ENCODE results near the gene VPS18. TPM values are rescaled to one million over a fixed set of nuclear protein-coding genes. Genes with fewer than 3 reads are reported as not detected.

VPS18 gene
- total RNA-seq, 1 donor from 2014 or later = 37.6 TPM

GRCh38 chr15:40942337-40942854, 48.1 kb downstream of the VPS18 start:
- H2AFZ ChIP-seq (ENCODE audit: low read depth, low read length) = peak overlapping the region; percentile 93
- peak overlapping the region; percentile 33 for H3K27ac ChIP-seq (ENCODE audit: low read depth, low read length)
- no peaks in the 10 kb centered on the region for H3K9me3 ChIP-seq (ENCODE audit: insufficient read depth, low read depth, low read length)
- peak overlapping the region; percentile 59 for H3K4me3 ChIP-seq (ENCODE audit: insufficient read depth, low read depth, low read length)
- H4K20me1 ChIP-seq (ENCODE audit: insufficient read depth, low read length) = no peaks in the 10 kb centered on the region
- no peaks in the 10 kb centered on the region for H3K79me2 ChIP-seq (ENCODE audit: insufficient read depth, low read length)
- Mint-ChIP-seq H3K36me3 (ENCODE audit: low read depth, unreplicated experiment) (no peaks in the 10 kb centered on the region), H3K27ac (ENCODE audit: unreplicated experiment) (peak overlapping the region; percentile 1), H3K27me3 (ENCODE audit: low read depth, unreplicated experiment) (peaks cover 30% of the 10 kb centered on the region), H3K4me3 (ENCODE audit: unreplicated experiment) (peak overlapping the region; percentile 72), H3K9me3 (ENCODE audit: unreplicated experiment) (peaks cover 2% of the 10 kb centered on the region), H3K4me1 (ENCODE audit: low read depth, unreplicated experiment) (peaks cover 2% of the 10 kb centered on the region)
- H3K27me3 ChIP-seq (ENCODE audit: insufficient read depth, low read length) = no peaks in the 10 kb centered on the region
- peak overlapping the region; percentile 83 for H3K9ac ChIP-seq (ENCODE audit: low read length)
- peaks cover 24% of the 10 kb centered on the region for H3K4me1 ChIP-seq (ENCODE audit: insufficient read depth, low read length)
- TF ChIP-seq EZH2 (IDR thresholded peaks at IDR 0.05; ENCODE audit: insufficient read depth, low read length) (no peak), CTCF (IDR thresholded peaks at IDR 0.05; ENCODE audit: insufficient read depth, low read depth, low read length) (no peak)
- H3K4me2 ChIP-seq (ENCODE audit: low read length) = peak overlapping the region; percentile 91
- no peaks in the 10 kb centered on the region for H3K36me3 ChIP-seq (ENCODE audit: insufficient read depth, low read length)
- no peak for FAIRE-seq
- DNase-seq (ENCODE audit: low read depth) = no peak

GRCh38 chr15:40942878-40943277, 48.6 kb downstream of the VPS18 start:
- Histone ChIP-seq H3K79me2 (ENCODE audit: insufficient read depth, low read length) (no peaks in the 10 kb centered on the region), H3K9me3 (ENCODE audit: insufficient read depth, low read depth, low read length) (no peaks in the 10 kb centered on the region), H4K20me1 (ENCODE audit: insufficient read depth, low read length) (no peaks in the 10 kb centered on the region), H3K27ac (ENCODE audit: low read depth, low read length) (no peak overlapping the region), H3K9ac (ENCODE audit: low read length) (peak overlapping the region; percentile 83), H3K4me1 (ENCODE audit: insufficient read depth, low read length) (peaks cover 19% of the 10 kb centered on the region), H2AFZ (ENCODE audit: low read depth, low read length) (peak overlapping the region; percentile 93), H3K4me3 (ENCODE audit: insufficient read depth, low read depth, low read length) (no peak overlapping the region), H3K27me3 (ENCODE audit: insufficient read depth, low read length) (no peaks in the 10 kb centered on the region), H3K36me3 (ENCODE audit: insufficient read depth, low read length) (no peaks in the 10 kb centered on the region), H3K4me2 (ENCODE audit: low read length) (peak overlapping the region; percentile 91)
- TF ChIP-seq CTCF (IDR thresholded peaks at IDR 0.05; ENCODE audit: insufficient read depth, low read depth, low read length) (no peak), EZH2 (IDR thresholded peaks at IDR 0.05; ENCODE audit: insufficient read depth, low read length) (no peak)
- peaks cover 2% of the 10 kb centered on the region for H3K9me3 Mint-ChIP-seq (ENCODE audit: unreplicated experiment)
- peaks cover 2% of the 10 kb centered on the region for H3K4me1 Mint-ChIP-seq (ENCODE audit: low read depth, unreplicated experiment)
- FAIRE-seq (no peak), DNase-seq (ENCODE audit: low read depth) (no peak)
- no peak overlapping the region for H3K27ac Mint-ChIP-seq (ENCODE audit: unreplicated experiment)
- no peaks in the 10 kb centered on the region for H3K36me3 Mint-ChIP-seq (ENCODE audit: low read depth, unreplicated experiment)
- peak overlapping the region; percentile 72 for H3K4me3 Mint-ChIP-seq (ENCODE audit: unreplicated experiment)
- peaks cover 30% of the 10 kb centered on the region for H3K27me3 Mint-ChIP-seq (ENCODE audit: low read depth, unreplicated experiment)

- no peak for TF ChIP-seq CTCF (IDR thresholded peaks at IDR 0.05; ENCODE audit: insufficient read depth, low read depth, low read length)
- peaks cover 38% of the 10 kb centered on the region for H3K27me3 Mint-ChIP-seq (ENCODE audit: low read depth, unreplicated experiment)
These were observed 49.6 kb downstream of the VPS18 start for GRCh38 chr15:40943764-40944365.

More at GRCh38 chr15:40943764-40944365, 49.6 kb downstream of the VPS18 start:
- DNase-seq (ENCODE audit: low read depth) = no peak
- H3K9me3 Mint-ChIP-seq (ENCODE audit: unreplicated experiment) = no peaks in the 10 kb centered on the region
- no peak overlapping the region for H3K4me3 ChIP-seq (ENCODE audit: insufficient read depth, low read depth, low read length)
- H3K27ac Mint-ChIP-seq (ENCODE audit: unreplicated experiment) = no peak overlapping the region
- H3K27me3 ChIP-seq (ENCODE audit: insufficient read depth, low read length) = no peaks in the 10 kb centered on the region
- H3K4me3 Mint-ChIP-seq (ENCODE audit: unreplicated experiment) = no peak overlapping the region
- H3K4me1 Mint-ChIP-seq (ENCODE audit: low read depth, unreplicated experiment) = peaks cover 2% of the 10 kb centered on the region
- H3K9ac ChIP-seq (ENCODE audit: low read length) = no peak overlapping the region
- no peak overlapping the region for H3K4me2 ChIP-seq (ENCODE audit: low read length)
- no peaks in the 10 kb centered on the region for H3K36me3 ChIP-seq (ENCODE audit: insufficient read depth, low read length)
- H3K4me1 ChIP-seq (ENCODE audit: insufficient read depth, low read length) = peaks cover 18% of the 10 kb centered on the region
- H3K79me2 ChIP-seq (ENCODE audit: insufficient read depth, low read length) = no peaks in the 10 kb centered on the region
- FAIRE-seq = no peak
- H3K36me3 Mint-ChIP-seq (ENCODE audit: low read depth, unreplicated experiment) = no peaks in the 10 kb centered on the region
- no peak overlapping the region for H3K27ac ChIP-seq (ENCODE audit: low read depth, low read length)
- no peaks in the 10 kb centered on the region for H4K20me1 ChIP-seq (ENCODE audit: insufficient read depth, low read length)
- no peak overlapping the region for H2AFZ ChIP-seq (ENCODE audit: low read depth, low read length)
- no peaks in the 10 kb centered on the region for H3K9me3 ChIP-seq (ENCODE audit: insufficient read depth, low read depth, low read length)

All from astrocyte (in vitro differentiated cells and primary cell).